NB4 (cell line): ENCODE results near the gene PRKAR1B.

Source experiments
- DNase-seq: peaks from one replicate; pipeline ENCODE4 v3.0.0; 2010; ENCODE audit warnings: low read depth
- H3K4me3 ChIP-seq: one replicate; pipeline ENCODE4 v1.5.1; 2011; ENCODE audit warnings: mild to moderate bottlenecking, low read depth, low read length, moderate library complexity
- CTCF ChIP-seq: IDR thresholded peaks from one replicate; pipeline ENCODE4 v1.5.1; 2012; ENCODE audit warnings: low read depth, low read length
- MAX ChIP-seq: IDR thresholded peaks from 2 replicates; pipeline ENCODE4 v1.6.1; 2011; ENCODE audit warnings: low read depth, low read length
- MYC ChIP-seq: IDR thresholded peaks from 2 replicates; pipeline ENCODE4 v1.6.1; 2011; ENCODE audit warnings: low read depth, low read length
- POLR2A ChIP-seq: IDR thresholded peaks from 2 replicates; pipeline ENCODE4 v1.6.1; 2011; ENCODE audit warnings: mild to moderate bottlenecking; ENCODE audit not compliant: insufficient read length; ENCODE audit errors: extremely low read depth

Gene PRKAR1B

GRCh38 chr7:684416-684815 lies 42.7 kb downstream of the PRKAR1B start:
- no peak overlapping the region for H3K4me3 ChIP-seq
- TF ChIP-seq CTCF (no peak), POLR2A (no peak), MAX (no peak), MYC (no peak)
- no peak for DNase-seq

GRCh38 chr7:683526-684205 lies 43.4 kb downstream of the PRKAR1B start:
- DNase-seq: no peak
- TF ChIP-seq MYC: no peak
- no peak overlapping the region for H3K4me3 ChIP-seq

GRCh38 chr7:682810-683209 lies 44.3 kb downstream of the PRKAR1B start:
- no peak for TF ChIP-seq MYC
- TF ChIP-seq POLR2A: no peak
- TF ChIP-seq MAX: no peak
- TF ChIP-seq CTCF: no peak
- DNase-seq: no peak
- no peak overlapping the region for H3K4me3 ChIP-seq

GRCh38 chr7:681551-682307 lies 45.4 kb downstream of the PRKAR1B start:
- H3K4me3 ChIP-seq: no peak overlapping the region
- DNase-seq: no peak
- TF ChIP-seq MAX (no peak), POLR2A (no peak), MYC (no peak), CTCF (no peak)

GRCh38 chr7:680411-681127 lies 46.5 kb downstream of the PRKAR1B start:
- no peak overlapping the region for H3K4me3 ChIP-seq
- no peak for TF ChIP-seq MAX
- TF ChIP-seq POLR2A: no peak
- TF ChIP-seq MYC: no peak
- TF ChIP-seq CTCF: no peak
- no peak for DNase-seq

- DNase-seq: no peak
- TF ChIP-seq MAX (no peak), POLR2A (no peak), MYC (no peak), CTCF (no peak)
- H3K4me3 ChIP-seq: no peak overlapping the region
These were observed 50.1 kb downstream of the PRKAR1B start for GRCh38 chr7:676972-677385.
